ENCODE measurements around the gene CCDC200.
"Not testable (repeated sequence)": the region's sequence is repeated elsewhere in the genome, so short reads cannot be mapped to it uniquely, and the experiment has no call there.

CCDC200 gene

GRCh38 chr17:43215341-43215740 lies 13.1 kb downstream of the CCDC200 start:
- Histone ChIP-seq H3K36me3 (ENCODE audit: insufficient read depth, low read length) (no peaks in the 10 kb centered on the region), H3K9ac (ENCODE audit: insufficient read length) (no peak overlapping the region)

DNA sequence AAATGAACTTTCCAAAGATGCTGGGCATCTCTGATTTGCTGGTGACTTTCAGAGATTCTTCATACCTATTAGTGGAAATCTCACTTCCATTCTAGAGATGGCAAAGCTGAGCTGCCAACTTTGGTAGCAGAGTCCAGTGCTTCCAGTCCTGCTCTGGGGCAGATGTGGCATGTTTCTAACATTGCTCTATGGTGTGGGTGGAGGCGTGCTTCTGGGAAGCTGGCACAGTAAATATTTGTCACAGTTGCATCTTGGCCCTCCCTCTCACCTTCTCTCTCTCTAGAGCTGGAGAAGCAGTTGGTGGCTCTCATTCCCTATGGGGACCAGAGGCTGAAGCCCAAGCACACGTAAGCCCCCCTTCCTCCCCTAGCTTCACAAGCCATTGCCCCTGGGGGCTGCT lies 14.9 kb downstream of the CCDC200 start:
- no peak for DNase-seq (ENCODE audit: low read depth, low spot score)
- Histone ChIP-seq H3K9ac (ENCODE audit: insufficient read length) (no peak overlapping the region), H3K9me3 (ENCODE audit: low read depth, low read length) (no peaks in the 10 kb centered on the region), H3K4me3 (no peak overlapping the region), H3K36me3 (ENCODE audit: insufficient read depth, low read length) (no peaks in the 10 kb centered on the region), H3K27ac (no peak overlapping the region)
- no peak for TF ChIP-seq POLR2AphosphoS5 (IDR thresholded peaks at IDR 0.05; ENCODE audit: borderline replicate concordance, low read depth, low read length)
- no peak for TF ChIP-seq FOXP2 (optimal IDR thresholded peaks at IDR 0.05; ENCODE audit: control extremely low read depth, extremely low read length, insufficient read depth)
- TF ChIP-seq EZH2 (IDR thresholded peaks at IDR 0.05) = no peak

More at GRCh38 chr17:43215341-43215740, 13.1 kb downstream of the CCDC200 start:
- Histone ChIP-seq H3K4me3 (no peak overlapping the region), H3K27ac (no peak overlapping the region), H3K9me3 (ENCODE audit: low read depth, low read length) (no peaks in the 10 kb centered on the region)
- no peak for DNase-seq (ENCODE audit: low read depth, low spot score)
- no peak for TF ChIP-seq FOXP2 (optimal IDR thresholded peaks at IDR 0.05; ENCODE audit: control extremely low read depth, extremely low read length, insufficient read depth)
- no peak for TF ChIP-seq EZH2 (IDR thresholded peaks at IDR 0.05)
- TF ChIP-seq POLR2AphosphoS5 (IDR thresholded peaks at IDR 0.05; ENCODE audit: borderline replicate concordance, low read depth, low read length) = no peak

- Histone ChIP-seq H3K9ac (ENCODE audit: insufficient read length) (no peak overlapping the region), H3K27ac (no peak overlapping the region), H3K9me3 (ENCODE audit: low read depth, low read length) (no peaks in the 10 kb centered on the region), H3K36me3 (ENCODE audit: insufficient read depth, low read length) (no peaks in the 10 kb centered on the region), H3K4me3 (peak overlapping the region; percentile 79; the same call in 1 of the 2 replicates)
- DNase-seq (ENCODE audit: low read depth, low spot score) = no peak
- no peak for TF ChIP-seq EZH2 (IDR thresholded peaks at IDR 0.05)
- no peak for TF ChIP-seq POLR2AphosphoS5 (IDR thresholded peaks at IDR 0.05; ENCODE audit: borderline replicate concordance, low read depth, low read length)
- TF ChIP-seq FOXP2 (optimal IDR thresholded peaks at IDR 0.05; ENCODE audit: control extremely low read depth, extremely low read length, insufficient read depth) = no peak
Measured at GRCh38 chr17:43212641-43213490, 15.6 kb downstream of the CCDC200 start.

GRCh38 chr17:43211480-43212402 lies 16.7 kb downstream of the CCDC200 start, which contains the start of gene TMEM106A:
Gene TMEM106A (plus strand): TSS chr17:43211875. CDS start chr17:43213042, 1,167 bp downstream.
- peak; percentile 64; the same call in 1 of the 2 replicates for TF ChIP-seq POLR2AphosphoS5 (IDR thresholded peaks at IDR 0.05; ENCODE audit: borderline replicate concordance, low read depth, low read length)
- no peak for TF ChIP-seq EZH2 (IDR thresholded peaks at IDR 0.05)
- TF ChIP-seq FOXP2 (optimal IDR thresholded peaks at IDR 0.05; ENCODE audit: control extremely low read depth, extremely low read length, insufficient read depth) = no peak
- peak; percentile 24 for DNase-seq (ENCODE audit: low read depth, low spot score)
- Histone ChIP-seq H3K4me3 (peak within 1 kb of the TSS; percentile 79), H3K27ac (0 out of 2 replicates have a peak within 1 kb of the TSS, but pooled peaks have one; percentile 30), H3K36me3 (ENCODE audit: insufficient read depth, low read length) (no peaks in the 10 kb centered on the region), H3K9ac (ENCODE audit: insufficient read length) (peak within 1 kb of the TSS; percentile 71), H3K9me3 (ENCODE audit: low read depth, low read length) (no peaks in the 10 kb centered on the region)

GRCh38 chr17:43211123-43211479 lies 17.3 kb downstream of the CCDC200 start:
- TF ChIP-seq EZH2 (IDR thresholded peaks at IDR 0.05) (no peak), FOXP2 (optimal IDR thresholded peaks at IDR 0.05; ENCODE audit: control extremely low read depth, extremely low read length, insufficient read depth) (no peak), POLR2AphosphoS5 (IDR thresholded peaks at IDR 0.05; ENCODE audit: borderline replicate concordance, low read depth, low read length) (no peak)
- H3K9ac ChIP-seq (ENCODE audit: insufficient read length) = peak overlapping the region; percentile 71
- 0 out of 2 replicates have a peak overlapping the region, but pooled peaks have one; percentile 30 for H3K27ac ChIP-seq
- peak overlapping the region; percentile 79 for H3K4me3 ChIP-seq
- H3K9me3 ChIP-seq (ENCODE audit: low read depth, low read length) = no peaks in the 10 kb centered on the region
- DNase-seq (ENCODE audit: low read depth, low spot score) = no peak
- H3K36me3 ChIP-seq (ENCODE audit: insufficient read depth, low read length) = no peaks in the 10 kb centered on the region

DNA sequence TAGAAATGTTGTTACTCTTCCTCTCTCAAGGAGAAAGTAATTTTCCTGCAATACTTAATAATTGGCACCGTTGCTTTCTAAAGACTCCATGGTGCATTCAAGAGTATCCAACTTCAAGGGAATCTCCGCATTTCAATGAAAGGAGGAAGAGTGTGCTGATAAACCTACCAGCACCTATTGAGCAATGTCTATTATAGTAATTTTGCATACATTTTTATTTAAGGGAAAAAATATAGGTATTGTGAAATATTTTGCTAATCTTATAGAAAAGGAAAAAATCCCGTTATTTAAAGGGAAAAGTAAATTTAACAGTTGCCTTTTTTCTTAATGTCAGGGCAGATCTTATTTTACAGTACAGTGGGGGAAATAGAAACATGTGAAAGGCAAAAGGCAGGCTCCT lies 17.8 kb downstream of the CCDC200 start:
- H3K36me3 ChIP-seq (ENCODE audit: insufficient read depth, low read length) = no peaks in the 10 kb centered on the region
- H3K9ac ChIP-seq (ENCODE audit: insufficient read length) = no peak overlapping the region
- H3K9me3 ChIP-seq (ENCODE audit: low read depth, low read length) = no peaks in the 10 kb centered on the region
- H3K27ac ChIP-seq = no peak overlapping the region
- no peak for DNase-seq (ENCODE audit: low read depth, low spot score)
- H3K4me3 ChIP-seq = peak overlapping the region; percentile 79; the same call in 1 of the 2 replicates
- TF ChIP-seq FOXP2 (optimal IDR thresholded peaks at IDR 0.05; ENCODE audit: control extremely low read depth, extremely low read length, insufficient read depth) = no peak
- TF ChIP-seq EZH2 (IDR thresholded peaks at IDR 0.05) = no peak
- no peak for TF ChIP-seq POLR2AphosphoS5 (IDR thresholded peaks at IDR 0.05; ENCODE audit: borderline replicate concordance, low read depth, low read length)

DNA sequence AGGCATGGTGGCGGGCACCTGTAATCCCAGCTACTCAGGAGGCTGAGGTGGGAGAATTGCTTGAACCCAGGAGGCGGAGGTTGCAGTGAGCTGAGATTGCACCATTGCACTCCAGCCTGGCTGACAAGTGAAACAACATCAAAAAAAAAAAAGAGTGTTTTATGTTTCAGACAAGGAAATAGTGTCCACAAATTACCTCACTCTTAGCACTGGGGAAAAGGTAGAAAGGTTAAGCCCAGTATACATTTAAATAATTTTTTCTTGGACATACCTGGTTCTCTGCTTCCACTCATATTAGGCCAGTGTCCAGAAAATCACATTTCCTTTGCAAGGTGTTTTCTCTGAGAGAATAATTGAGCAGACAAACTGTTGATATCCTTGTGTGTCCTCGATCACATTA lies 25.4 kb downstream of the CCDC200 start:
- peaks cover 25% of the 10 kb centered on the region; the same call in 1 of the 2 replicates for H3K36me3 ChIP-seq (ENCODE audit: insufficient read depth, low read length)
- H3K4me3 ChIP-seq; DNase-seq (ENCODE audit: low read depth, low spot score); H3K27ac ChIP-seq; H3K9me3 ChIP-seq (ENCODE audit: low read depth, low read length); H3K9ac ChIP-seq (ENCODE audit: insufficient read length): not testable (repeated sequence)

- H3K9me3 ChIP-seq (ENCODE audit: low read depth, low read length) = no peaks in the 10 kb centered on the region
- H3K4me3 ChIP-seq = no peak overlapping the region
- no peak for DNase-seq (ENCODE audit: low read depth, low spot score)
- H3K36me3 ChIP-seq (ENCODE audit: insufficient read depth, low read length) = peaks cover 41% of the 10 kb centered on the region; the same call in 1 of the 2 replicates
- H3K27ac ChIP-seq = no peak overlapping the region
- H3K9ac ChIP-seq (ENCODE audit: insufficient read length) = no peak overlapping the region
- TF ChIP-seq EZH2 (IDR thresholded peaks at IDR 0.05) (no peak), FOXP2 (optimal IDR thresholded peaks at IDR 0.05; ENCODE audit: control extremely low read depth, extremely low read length, insufficient read depth) (no peak), POLR2AphosphoS5 (IDR thresholded peaks at IDR 0.05; ENCODE audit: borderline replicate concordance, low read depth, low read length) (no peak)
Measured at GRCh38 chr17:43200127-43200526, 28.3 kb downstream of the CCDC200 start.
